Cardiac muscle cell (in vitro differentiated cells and primary cell): ENCODE measurements around the gene PBX1. TPM values are rescaled to one million over a fixed set of nuclear protein-coding genes. Genes with fewer than 3 reads are reported as not detected.

Source experiments
- DNase-seq, 2 donors: peaks; one replicate each; pipeline versions ENCODE4 v3.0.0 to v3.0.0-alpha.2; 2010 to 2017; ENCODE audit warnings: low read depth in 1 of 2, low spot score in 1 of 2
- H3K27ac ChIP-seq: fragments of 200-600 bp; sonication (generic); 2 replicates; pipeline ENCODE4 v1.5.1; 2016
- H3K27me3 ChIP-seq: fragments of 200-600 bp; sonication (generic); 2 replicates; pipeline ENCODE4 v1.6.0; 2016; ENCODE audit warnings: control low read depth
- H3K36me3 ChIP-seq: fragments of 200-600 bp; sonication (generic); 2 replicates; pipeline ENCODE4 v1.5.1; 2016; ENCODE audit warnings: control low read depth
- H3K4me1 ChIP-seq: fragments of 200-600 bp; sonication (generic); 2 replicates; pipeline ENCODE4 v1.8.1; 2017; ENCODE audit warnings: low read depth, mild to moderate bottlenecking, mixed run types
- H3K4me3 ChIP-seq: fragments of 200-600 bp; sonication (generic); 2 replicates; pipeline ENCODE4 v1.5.1; 2016; ENCODE audit warnings: mild to moderate bottlenecking
- H3K9me3 ChIP-seq: fragments of 200-600 bp; sonication (generic); 2 replicates; pipeline ENCODE4 v1.5.1; 2017; ENCODE audit warnings: low read depth, mild to moderate bottlenecking, control low read depth
- CTCF ChIP-seq: IDR thresholded peaks from 2 replicates; pipeline ENCODE4 v1.5.1; 2012; ENCODE audit warnings: low read depth, mild to moderate bottlenecking, low read length
- polyA plus RNA-seq: library from polyadenylated mRNA; unstranded; fragments of >200 nt; fragmentation: Nextera tagmentation; extraction: Ambion mirVana; gene quantifications from 2 replicates; pipeline ENCODE4 v1.2.1, GENCODE V29; 2016
- total RNA-seq: library from RNA; depleted of rRNA; stranded (reverse); fragments of >200 nt; gene quantifications from 2 replicates; pipeline ENCODE4 v1.2.3, GENCODE V29; 2016

PBX1 gene
- total and polyA plus RNA-seq, 2 experiments from 2014 or later, result 43.5 to 182 TPM

GRCh38 chr1:164659621-164660411 is 100.8 kb downstream of the PBX1 start:
- TF ChIP-seq CTCF, result no peak
- Histone ChIP-seq H3K27ac (peak overlapping the region; percentile 51), H3K4me1 (peaks cover 17% of the 10 kb centered on the region), H3K27me3 (no peaks in the 10 kb centered on the region), H3K9me3 (no peaks in the 10 kb centered on the region), H3K36me3 (no peaks in the 10 kb centered on the region), H3K4me3 (no peak overlapping the region)
- no peak for DNase-seq

- Histone ChIP-seq H3K36me3 (no peaks in the 10 kb centered on the region), H3K9me3 (no peaks in the 10 kb centered on the region), H3K4me1 (peaks cover 17% of the 10 kb centered on the region), H3K4me3 (no peak overlapping the region), H3K27me3 (no peaks in the 10 kb centered on the region), H3K27ac (peak overlapping the region; percentile 51)
- peak in 1 of 2 donors; percentile 58 for DNase-seq
- no peak for TF ChIP-seq CTCF
Measured at GRCh38 chr1:164660412-164660772, 101.4 kb downstream of the PBX1 start.

- Histone ChIP-seq H3K36me3 (no peaks in the 10 kb centered on the region), H3K27me3 (no peaks in the 10 kb centered on the region), H3K4me1 (peaks cover 17% of the 10 kb centered on the region), H3K4me3 (no peak overlapping the region), H3K9me3 (no peaks in the 10 kb centered on the region), H3K27ac (peak overlapping the region; percentile 51)
- no peak for DNase-seq
- TF ChIP-seq CTCF, result no peak
Measured at GRCh38 chr1:164660775-164661174, 101.8 kb downstream of the PBX1 start.

GRCh38 chr1:164662462-164662861 is 103.5 kb downstream of the PBX1 start:
- Histone ChIP-seq H3K4me1 (peaks cover 24% of the 10 kb centered on the region), H3K9me3 (no peaks in the 10 kb centered on the region), H3K27me3 (no peaks in the 10 kb centered on the region), H3K4me3 (no peak overlapping the region), H3K36me3 (no peaks in the 10 kb centered on the region), H3K27ac (no peak overlapping the region)
- TF ChIP-seq CTCF, result no peak
- no peak for DNase-seq

- no peak overlapping the region for H3K27ac ChIP-seq
- no peak for DNase-seq
- H3K4me3 ChIP-seq, result no peak overlapping the region
- H3K9me3 ChIP-seq, result no peaks in the 10 kb centered on the region
- no peaks in the 10 kb centered on the region for H3K27me3 ChIP-seq
- H3K36me3 ChIP-seq, result no peaks in the 10 kb centered on the region
- peaks cover 28% of the 10 kb centered on the region for H3K4me1 ChIP-seq
- no peak for TF ChIP-seq CTCF
Measured at GRCh38 chr1:164662955-164663354, 104.0 kb downstream of the PBX1 start.
